ENCODE data around the gene CEMIP.

The CEMIP gene

DNA sequence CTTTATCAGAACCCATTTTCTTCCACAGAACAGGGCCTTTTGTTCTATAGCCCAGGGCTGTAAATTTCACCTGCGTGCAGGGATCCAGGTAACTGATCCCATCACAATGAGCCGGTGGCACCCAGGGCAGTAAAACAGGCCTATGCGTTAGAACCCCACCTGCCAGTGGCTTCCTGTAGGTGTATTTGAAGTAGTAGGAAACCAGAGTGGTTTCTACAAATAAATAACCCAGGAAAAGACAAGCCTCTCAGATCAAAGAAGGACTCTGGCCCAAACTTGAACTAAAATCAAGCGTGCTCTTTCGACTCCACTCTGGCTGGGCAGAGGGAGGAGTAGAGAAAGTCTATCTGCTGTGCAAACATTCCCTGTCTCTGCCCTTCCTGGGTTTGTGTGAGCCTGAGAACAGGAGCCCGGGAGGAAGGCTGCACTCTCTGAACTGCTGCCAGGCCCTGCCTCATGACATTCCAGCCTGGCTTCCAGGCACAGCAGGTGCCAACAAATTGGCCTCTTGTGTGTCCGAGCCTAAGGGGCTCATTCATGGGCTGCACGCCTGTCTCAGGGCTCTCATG, 77.7 kb downstream of the CEMIP start:
- no peak overlapping the region for H3K27ac Mint-ChIP-seq
- H3K27me3 Mint-ChIP-seq, result peaks cover 4% of the 10 kb centered on the region
- peaks cover 14% of the 10 kb centered on the region for H3K4me1 Mint-ChIP-seq (ENCODE audit: low read depth)
- no peaks in the 10 kb centered on the region for H3K9me3 Mint-ChIP-seq
- H3K4me3 Mint-ChIP-seq, result no peak overlapping the region
- no peaks in the 10 kb centered on the region for H3K36me3 Mint-ChIP-seq (ENCODE audit: low read depth)

GRCh38 chr15:80861731-80862170, 82.6 kb downstream of the CEMIP start:
- no peak overlapping the region for H3K27ac Mint-ChIP-seq
- no peaks in the 10 kb centered on the region for H3K36me3 Mint-ChIP-seq (ENCODE audit: low read depth)
- peaks cover 4% of the 10 kb centered on the region for H3K27me3 Mint-ChIP-seq
- H3K9me3 Mint-ChIP-seq, result no peaks in the 10 kb centered on the region
- peaks cover 6% of the 10 kb centered on the region for H3K4me1 Mint-ChIP-seq (ENCODE audit: low read depth)
- H3K4me3 Mint-ChIP-seq, result no peak overlapping the region

GRCh38 chr15:80864666-80865065, 85.5 kb downstream of the CEMIP start:
- H3K4me1 Mint-ChIP-seq (ENCODE audit: low read depth), result no peaks in the 10 kb centered on the region
- no peaks in the 10 kb centered on the region for H3K36me3 Mint-ChIP-seq (ENCODE audit: low read depth)
- H3K27me3 Mint-ChIP-seq, result peaks cover 4% of the 10 kb centered on the region
- H3K9me3 Mint-ChIP-seq, result no peaks in the 10 kb centered on the region
- no peak overlapping the region for H3K4me3 Mint-ChIP-seq
- H3K27ac Mint-ChIP-seq, result no peak overlapping the region

- no peaks in the 10 kb centered on the region for H3K4me1 Mint-ChIP-seq (ENCODE audit: low read depth)
- H3K36me3 Mint-ChIP-seq (ENCODE audit: low read depth), result no peaks in the 10 kb centered on the region
- no peaks in the 10 kb centered on the region for H3K27me3 Mint-ChIP-seq
- no peak overlapping the region for H3K27ac Mint-ChIP-seq
- no peak overlapping the region for H3K4me3 Mint-ChIP-seq
- no peaks in the 10 kb centered on the region for H3K9me3 Mint-ChIP-seq
Measured at GRCh38 chr15:80866936-80867335, 87.8 kb downstream of the CEMIP start.

GRCh38 chr15:80870366-80870765, 91.2 kb downstream of the CEMIP start:
- no peak overlapping the region for H3K27ac Mint-ChIP-seq
- no peak overlapping the region for H3K4me3 Mint-ChIP-seq
- no peaks in the 10 kb centered on the region for H3K9me3 Mint-ChIP-seq
- no peaks in the 10 kb centered on the region for H3K27me3 Mint-ChIP-seq
- no peaks in the 10 kb centered on the region for H3K4me1 Mint-ChIP-seq (ENCODE audit: low read depth)
- H3K36me3 Mint-ChIP-seq (ENCODE audit: low read depth), result no peaks in the 10 kb centered on the region

DNA sequence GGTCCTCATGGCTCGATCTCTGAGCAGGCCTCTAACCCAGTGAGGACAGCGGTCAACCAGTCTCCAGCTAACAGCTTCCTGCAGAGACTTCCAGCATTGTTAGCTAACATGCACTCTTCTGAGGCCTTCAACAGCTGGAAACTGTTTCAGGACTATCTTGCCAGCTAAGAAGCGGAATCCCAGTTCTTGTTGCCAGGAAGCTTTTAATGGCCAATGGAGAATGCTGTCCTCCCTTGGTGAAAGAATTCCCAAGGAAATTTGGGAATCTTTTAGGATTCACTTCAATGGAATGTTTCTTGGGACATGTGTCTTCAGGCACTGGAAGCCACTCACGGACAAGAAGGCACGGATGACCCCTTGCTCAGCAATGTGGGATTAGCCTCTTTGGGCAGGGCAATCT, 91.7 kb downstream of the CEMIP start:
- Mint-ChIP-seq H3K9me3 (no peaks in the 10 kb centered on the region), H3K36me3 (ENCODE audit: low read depth) (no peaks in the 10 kb centered on the region)

DNA sequence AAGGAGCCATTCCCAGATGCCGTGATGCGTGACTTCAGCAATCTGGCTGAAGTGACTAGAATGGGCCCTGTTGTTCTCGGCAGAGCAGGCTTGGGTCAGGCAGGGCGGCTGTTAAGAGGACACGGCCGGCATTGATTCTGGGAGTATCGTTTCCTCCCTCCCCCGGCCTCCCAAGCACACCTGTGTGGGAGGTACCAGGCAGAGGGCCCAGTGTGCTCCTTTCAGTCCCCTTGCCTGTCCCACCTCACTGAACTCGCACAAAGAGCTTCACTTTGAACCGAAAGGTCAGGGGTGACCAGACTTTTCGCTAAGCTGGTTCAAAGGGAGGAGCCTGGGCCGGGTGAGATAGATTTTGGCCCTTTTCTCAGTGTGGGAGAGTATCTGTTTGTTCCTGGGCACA, 92.7 kb downstream of the CEMIP start:
- Mint-ChIP-seq H3K27me3 (no peaks in the 10 kb centered on the region), H3K4me3 (no peak overlapping the region), H3K27ac (no peak overlapping the region), H3K36me3 (ENCODE audit: low read depth) (no peaks in the 10 kb centered on the region), H3K9me3 (no peaks in the 10 kb centered on the region), H3K4me1 (ENCODE audit: low read depth) (no peaks in the 10 kb centered on the region)

More for the DNA sequence above, 91.7 kb downstream of the CEMIP start:
- Mint-ChIP-seq H3K27me3 (no peaks in the 10 kb centered on the region), H3K4me1 (ENCODE audit: low read depth) (no peaks in the 10 kb centered on the region), H3K27ac (no peak overlapping the region), H3K4me3 (no peak overlapping the region)

- Mint-ChIP-seq H3K4me3 (no peak overlapping the region), H3K36me3 (ENCODE audit: low read depth) (no peaks in the 10 kb centered on the region), H3K27ac (no peak overlapping the region), H3K9me3 (no peaks in the 10 kb centered on the region), H3K27me3 (peaks cover 4% of the 10 kb centered on the region), H3K4me1 (ENCODE audit: low read depth) (no peaks in the 10 kb centered on the region)
Measured at GRCh38 chr15:80873366-80873952, 94.3 kb downstream of the CEMIP start.

DNA sequence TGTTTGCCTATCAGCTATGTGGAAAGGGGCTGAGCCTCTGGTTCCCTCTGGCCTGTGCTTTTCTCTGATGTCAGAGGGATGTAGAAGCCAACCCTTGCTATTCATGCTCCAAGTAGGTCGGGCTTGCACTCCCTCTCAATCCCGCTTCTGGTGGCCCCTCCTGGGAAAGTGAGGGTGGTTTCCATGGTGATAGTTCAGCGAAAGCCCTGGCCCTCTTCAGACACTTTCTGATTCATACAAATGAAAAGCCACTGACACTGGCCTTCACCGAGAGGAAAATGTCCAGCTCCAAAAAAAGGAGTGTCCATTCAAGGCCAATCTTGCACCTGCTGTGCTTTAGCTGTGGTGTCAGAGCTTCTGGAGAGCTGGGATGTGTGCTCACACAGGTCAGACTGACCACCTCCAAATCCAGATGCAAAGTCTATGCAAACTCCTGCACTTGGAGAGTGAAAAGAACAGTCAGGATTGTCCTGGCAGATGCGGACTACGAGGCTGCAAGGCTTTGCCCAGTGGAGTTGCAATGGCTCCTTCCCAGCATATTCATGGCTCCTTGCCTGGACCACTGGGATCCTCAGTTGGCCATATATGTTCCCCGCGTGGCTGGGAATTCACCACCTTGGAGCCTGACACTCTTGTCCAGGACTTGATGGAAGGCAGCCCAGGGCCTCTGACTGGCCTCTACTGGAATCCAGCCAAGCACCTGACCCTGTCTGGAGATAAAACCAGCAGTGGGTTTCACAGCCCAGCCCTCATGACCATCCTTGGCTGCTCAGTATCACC, 96.6 kb downstream of the CEMIP start:
- Mint-ChIP-seq H3K4me3 (no peak overlapping the region), H3K36me3 (ENCODE audit: low read depth) (no peaks in the 10 kb centered on the region), H3K4me1 (ENCODE audit: low read depth) (no peaks in the 10 kb centered on the region), H3K27ac (no peak overlapping the region), H3K27me3 (peaks cover 4% of the 10 kb centered on the region), H3K9me3 (no peaks in the 10 kb centered on the region)

DNA sequence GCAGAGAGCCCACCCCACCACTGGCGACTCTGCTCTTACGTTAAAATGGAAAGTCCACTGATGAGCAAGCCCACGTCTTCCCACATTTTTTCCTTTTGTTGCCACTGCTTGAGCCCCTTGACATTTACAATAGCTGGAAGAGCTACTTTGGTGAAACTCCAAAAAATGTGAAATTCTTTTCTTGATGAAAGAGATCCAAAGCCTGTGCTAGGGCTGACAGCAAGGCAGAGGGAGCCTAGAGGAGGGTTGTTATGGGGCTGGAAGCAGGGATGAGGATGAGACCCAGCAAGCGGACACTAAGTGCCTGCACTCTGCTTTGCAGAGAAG, 97.1 kb downstream of the CEMIP start:
- no peaks in the 10 kb centered on the region for H3K4me1 Mint-ChIP-seq (ENCODE audit: low read depth)
- no peaks in the 10 kb centered on the region for H3K36me3 Mint-ChIP-seq (ENCODE audit: low read depth)
- H3K27ac Mint-ChIP-seq, result no peak overlapping the region
- H3K9me3 Mint-ChIP-seq, result no peaks in the 10 kb centered on the region
- peaks cover 4% of the 10 kb centered on the region for H3K27me3 Mint-ChIP-seq
- no peak overlapping the region for H3K4me3 Mint-ChIP-seq

- no peak overlapping the region for H3K27ac Mint-ChIP-seq
- H3K4me3 Mint-ChIP-seq, result no peak overlapping the region
- H3K9me3 Mint-ChIP-seq, result no peaks in the 10 kb centered on the region
- H3K36me3 Mint-ChIP-seq (ENCODE audit: low read depth), result no peaks in the 10 kb centered on the region
- H3K27me3 Mint-ChIP-seq, result peaks cover 4% of the 10 kb centered on the region
- no peaks in the 10 kb centered on the region for H3K4me1 Mint-ChIP-seq (ENCODE audit: low read depth)
Measured at GRCh38 chr15:80878242-80878866, 99.2 kb downstream of the CEMIP start.

DNA sequence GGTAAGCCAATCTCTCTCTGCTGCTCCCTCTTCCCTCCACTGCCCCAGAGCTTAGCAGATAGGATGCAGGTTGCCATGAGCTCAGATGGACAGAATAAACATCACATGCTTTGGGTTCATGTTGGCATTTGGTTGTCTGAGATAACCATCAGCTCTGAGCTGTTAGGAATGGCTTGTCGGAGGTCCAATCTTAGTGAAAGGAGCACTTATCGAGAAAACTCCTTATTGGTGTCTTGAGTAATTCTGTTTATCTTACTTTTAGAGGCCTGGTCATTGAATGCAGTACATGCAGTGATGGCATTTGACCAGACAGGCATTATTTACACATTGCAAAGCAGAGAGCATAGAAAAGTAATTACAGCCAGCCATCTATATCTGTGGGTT, 99.7 kb downstream of the CEMIP start:
- Mint-ChIP-seq H3K4me3 (no peak overlapping the region), H3K27me3 (peaks cover 4% of the 10 kb centered on the region), H3K9me3 (no peaks in the 10 kb centered on the region), H3K27ac (no peak overlapping the region), H3K4me1 (ENCODE audit: low read depth) (no peaks in the 10 kb centered on the region), H3K36me3 (ENCODE audit: low read depth) (no peaks in the 10 kb centered on the region)

- Mint-ChIP-seq H3K27me3 (peaks cover 4% of the 10 kb centered on the region), H3K27ac (no peak overlapping the region), H3K36me3 (ENCODE audit: low read depth) (no peaks in the 10 kb centered on the region), H3K4me1 (ENCODE audit: low read depth) (no peaks in the 10 kb centered on the region), H3K9me3 (no peaks in the 10 kb centered on the region), H3K4me3 (no peak overlapping the region)
Measured at GRCh38 chr15:80880086-80880485, 100.9 kb downstream of the CEMIP start.

DNA sequence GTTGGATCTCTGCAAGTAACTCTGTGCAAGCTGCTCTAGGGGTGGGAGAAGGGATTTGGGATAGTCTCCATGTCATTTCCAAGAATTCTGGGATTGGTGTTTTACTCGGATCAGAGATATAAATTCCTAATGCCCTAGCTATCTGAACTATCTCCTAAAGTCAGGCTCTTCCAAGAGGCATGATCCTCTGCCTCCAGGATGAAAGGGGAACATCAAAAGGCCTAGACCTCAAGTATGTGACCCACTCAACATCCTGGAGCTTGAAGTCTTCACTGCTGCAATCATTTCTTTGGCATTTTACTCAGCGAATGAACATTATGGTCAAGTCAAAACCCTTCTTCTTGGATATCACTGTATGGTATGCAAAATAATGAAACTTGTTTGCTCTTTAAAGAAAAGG, 104.5 kb downstream of the CEMIP start:
- Mint-ChIP-seq H3K4me3 (no peak overlapping the region), H3K27me3 (no peaks in the 10 kb centered on the region), H3K4me1 (ENCODE audit: low read depth) (no peaks in the 10 kb centered on the region), H3K9me3 (no peaks in the 10 kb centered on the region), H3K27ac (no peak overlapping the region), H3K36me3 (ENCODE audit: low read depth) (no peaks in the 10 kb centered on the region)

GRCh38 chr15:80885016-80885579, 105.9 kb downstream of the CEMIP start:
- H3K27ac Mint-ChIP-seq, result no peak overlapping the region
- H3K4me3 Mint-ChIP-seq, result no peak overlapping the region
- H3K36me3 Mint-ChIP-seq (ENCODE audit: low read depth), result no peaks in the 10 kb centered on the region
- no peaks in the 10 kb centered on the region for H3K4me1 Mint-ChIP-seq (ENCODE audit: low read depth)
- H3K27me3 Mint-ChIP-seq, result no peaks in the 10 kb centered on the region
- H3K9me3 Mint-ChIP-seq, result no peaks in the 10 kb centered on the region

Measured in stimulated activated naive CD8-positive, alpha-beta T cell treated with anti-CD3 and anti-CD28 coated beads, Interleukin-15, Interleukin-2, amounts not matched to agents 100 ng/mL and 50 ng/mL, for 24 hours (primary cell).